IMR-90 (cell line): ENCODE results near the gene FAAP100. TPM values are rescaled to one million over a fixed set of nuclear protein-coding genes. Genes with fewer than 3 reads are reported as not detected.

Experiments
- ATAC-seq: fragments of 200-7000 bp; cut with Tn5 transposase; 2 replicates; pipeline ENCODE4 v1.9.1; 2020; ENCODE audit warnings: low read depth, mild to moderate bottlenecking, moderate library complexity
- BruUV-seq: library from RNA; stranded (reverse); fragments of 400-500 nt; replicated peaks from 2 replicates; lab custom pipeline; 2021; lab: Mats Ljungman, UMichigan
- CTCF ChIA-PET: fragments of 300-600 bp; formaldehyde crosslinking; extraction: SDS; loops from one replicate; lab custom pipeline; 2021; ENCODE audit warnings: antibody characterized with exemption; lab: Yijun Ruan, JAX
- POLR2A ChIA-PET: fragments of 300-600 bp; sonication (Branson Sonifier 250); formaldehyde crosslinking; loops from one replicate; lab custom pipeline; 2022; ENCODE audit warnings: antibody characterized with exemption; ENCODE audit not compliant: unreplicated experiment; lab: Charles Lee
- DNase-seq: peaks from one replicate; pipeline ENCODE4 v3.0.0; 2013
- H2AFZ ChIP-seq: replicated peaks from 2 replicates; pipeline ENCODE3; 2013; ENCODE audit warnings: low read length, mild to moderate bottlenecking; ENCODE audit not compliant: poor library complexity
- H2AK5ac ChIP-seq: 2 replicates; pipeline ENCODE4 v1.6.1; 2013; ENCODE audit warnings: low read depth, low read length, inconsistent platforms
- H2AK9ac ChIP-seq: replicated peaks from 2 replicates; pipeline ENCODE3; 2013; ENCODE audit warnings: mild to moderate bottlenecking, low read depth, low read length, moderate library complexity; ENCODE audit not compliant: poor library complexity
- H2BK120ac ChIP-seq: 2 replicates; pipeline ENCODE4 v1.6.1; 2013; ENCODE audit warnings: low read depth, low read length, inconsistent platforms
- H2BK15ac ChIP-seq: 3 replicates; pipeline ENCODE4 v1.6.1; 2013; ENCODE audit warnings: low read depth, low read length, inconsistent platforms
- H2BK20ac ChIP-seq: 2 replicates; pipeline ENCODE4 v1.6.1; 2013; ENCODE audit warnings: low read depth, mild to moderate bottlenecking, inconsistent platforms, low read length, moderate library complexity
- H2BK5ac ChIP-seq: 2 replicates; pipeline ENCODE4 v1.6.1; 2013; ENCODE audit warnings: mild to moderate bottlenecking, low read depth, low read length, inconsistent platforms; ENCODE audit not compliant: poor library complexity, severe bottlenecking
- H3K14ac ChIP-seq: replicated peaks from 2 replicates; pipeline ENCODE4 v1.6.1; 2013; ENCODE audit warnings: low read depth, low read length, inconsistent platforms
- H3K18ac ChIP-seq: 2 replicates; pipeline ENCODE4 v1.6.1; 2013; ENCODE audit warnings: low read depth, low read length, control low read depth
- H3K23ac ChIP-seq: 2 replicates; pipeline ENCODE4 v1.6.1; 2013; ENCODE audit warnings: low read depth, low read length, inconsistent platforms
- H3K27ac ChIP-seq: 2 replicates; pipeline ENCODE4 v1.5.1; 2013; ENCODE audit warnings: mild to moderate bottlenecking, control low read depth, low read length; ENCODE audit not compliant: insufficient read depth
- H3K27me3 ChIP-seq: 2 replicates; pipeline ENCODE4 v1.6.1; 2013; ENCODE audit warnings: low read length; ENCODE audit not compliant: control insufficient read depth, insufficient read depth
- H3K36me3 ChIP-seq: 2 replicates; pipeline ENCODE4 v1.6.1; 2013; ENCODE audit warnings: low read length, mixed read lengths; ENCODE audit not compliant: control insufficient read depth, insufficient read depth
- H3K4ac ChIP-seq: 2 replicates; pipeline ENCODE4 v1.6.1; 2013; ENCODE audit warnings: low read depth, low read length, inconsistent platforms
- H3K4me1 ChIP-seq: 2 replicates; pipeline ENCODE4 v1.6.1; 2013; ENCODE audit warnings: low read length, mixed read lengths; ENCODE audit not compliant: control insufficient read depth, insufficient read depth
- H3K4me2 ChIP-seq: 2 replicates; pipeline ENCODE4 v1.6.1; 2013; ENCODE audit warnings: low read depth, mild to moderate bottlenecking, control low read depth, low read length, moderate library complexity
- H3K4me3 ChIP-seq: 2 replicates; pipeline ENCODE4 v1.5.1; 2013; ENCODE audit warnings: low read depth, mild to moderate bottlenecking, control low read depth, low read length, moderate library complexity; ENCODE audit not compliant: insufficient read depth
- H3K56ac ChIP-seq: 2 replicates; pipeline ENCODE4 v1.6.1; 2013; ENCODE audit warnings: low read length, inconsistent platforms; ENCODE audit not compliant: insufficient read depth; ENCODE audit errors: extremely low read depth
- H3K79me1 ChIP-seq, 2 experiments: 2 replicates each; pipeline ENCODE4 v1.6.1; 2013; ENCODE audit warnings: low read length in 2 of 2, inconsistent platforms in 1 of 2, low read depth in 1 of 2
- H3K9ac ChIP-seq: 2 replicates; pipeline ENCODE4 v1.6.1; 2013; ENCODE audit warnings: low read depth, low read length, control low read depth
- H3K9me1 ChIP-seq: 2 replicates; pipeline ENCODE4 v1.6.1; 2013; ENCODE audit warnings: low read length, inconsistent platforms; ENCODE audit not compliant: insufficient read depth
- H3K9me3 ChIP-seq: 2 replicates; pipeline ENCODE4 v1.6.1; 2013; ENCODE audit warnings: low read length; ENCODE audit not compliant: control insufficient read depth, insufficient read depth
- H4K20me1 ChIP-seq: 2 replicates; pipeline ENCODE4 v1.6.1; 2013; ENCODE audit warnings: low read length, inconsistent platforms; ENCODE audit not compliant: insufficient read depth
- H4K5ac ChIP-seq: 2 replicates; pipeline ENCODE4 v1.6.1; 2013; ENCODE audit warnings: mild to moderate bottlenecking, low read depth, low read length, control low read depth
- H4K8ac ChIP-seq, 2 experiments: 2 replicates each; pipeline ENCODE4 v1.6.1; 2013; ENCODE audit warnings: low read depth in 2 of 2, low read length in 2 of 2, control low read depth in 1 of 2, inconsistent platforms in 1 of 2
- H4K91ac ChIP-seq: 2 replicates; pipeline ENCODE4 v1.6.1; 2013; ENCODE audit warnings: low read depth, low read length, inconsistent platforms; ENCODE audit not compliant: insufficient read depth
- BHLHE40 ChIP-seq: fragments of 150-350 bp; IDR thresholded peaks from 2 replicates; pipeline ENCODE4 v1.6.1; 2016; ENCODE audit warnings: mild to moderate bottlenecking, low read depth, low read length
- CEBPB ChIP-seq: IDR thresholded peaks from 2 replicates; pipeline ENCODE4 v1.6.1; 2012; ENCODE audit warnings: low read depth, low read length, improper control_type of control experiment
- CHD1 ChIP-seq: IDR thresholded peaks from 2 replicates; pipeline ENCODE4 v1.6.1; 2012; ENCODE audit warnings: low read depth, low read length, improper control_type of control experiment
- CTCF ChIP-seq: conservative IDR thresholded peaks from 2 replicates; pipeline ENCODE4 v1.5.1; 2012; ENCODE audit warnings: mild to moderate bottlenecking, low read depth, low read length, improper control_type of control experiment
- ELK1 ChIP-seq: fragments of 150-350 bp; IDR thresholded peaks from 2 replicates; pipeline ENCODE4 v1.6.1; 2016; ENCODE audit warnings: low read depth, mild to moderate bottlenecking, low read length, moderate library complexity, borderline replicate concordance
- FOS ChIP-seq: fragments of 150-350 bp; IDR thresholded peaks from 2 replicates; pipeline ENCODE4 v1.6.1; 2016; ENCODE audit warnings: low read depth, low read length
- MAFK ChIP-seq: IDR thresholded peaks from 2 replicates; pipeline ENCODE4 v1.6.1; 2012; ENCODE audit warnings: low read depth, low read length, improper control_type of control experiment
- MAZ ChIP-seq: IDR thresholded peaks from 2 replicates; pipeline ENCODE4 v1.6.1; 2012; ENCODE audit warnings: low read depth, mild to moderate bottlenecking, low read length, improper control_type of control experiment, moderate library complexity, borderline replicate concordance
- MXI1 ChIP-seq: IDR thresholded peaks from 2 replicates; pipeline ENCODE4 v1.6.1; 2012; ENCODE audit warnings: low read depth, mild to moderate bottlenecking, low read length, moderate library complexity, borderline replicate concordance
- NFE2L2 ChIP-seq: fragments of 150-350 bp; IDR thresholded peaks from 2 replicates; pipeline ENCODE4 v1.6.1; 2016; ENCODE audit warnings: low read depth, mild to moderate bottlenecking, low read length
- POLR2A ChIP-seq: IDR thresholded peaks from 2 replicates; pipeline ENCODE4 v1.6.1; 2012; ENCODE audit warnings: mild to moderate bottlenecking, low read depth, low read length
- RAD21 ChIP-seq: IDR thresholded peaks from 2 replicates; pipeline ENCODE4 v1.6.1; 2012; ENCODE audit warnings: low read length, improper control_type of control experiment
- RCOR1 ChIP-seq: IDR thresholded peaks from 2 replicates; pipeline ENCODE4 v1.6.1; 2012; ENCODE audit warnings: mild to moderate bottlenecking, low read length, improper control_type of control experiment; ENCODE audit not compliant: insufficient replicate concordance
- RFX5 ChIP-seq: IDR thresholded peaks from 2 replicates; pipeline ENCODE4 v1.8.0; 2012; ENCODE audit warnings: low read depth, mild to moderate bottlenecking, low read length, moderate library complexity
- SMC3 ChIP-seq: fragments of 150-350 bp; IDR thresholded peaks from 2 replicates; pipeline ENCODE4 v1.6.1; 2016; ENCODE audit warnings: low read depth, mild to moderate bottlenecking, antibody characterized with exemption, low read length, moderate library complexity
- USF2 ChIP-seq: fragments of 150-350 bp; IDR thresholded peaks from 2 replicates; pipeline ENCODE4 v1.6.1; 2017; ENCODE audit warnings: mild to moderate bottlenecking, antibody characterized with exemption, low read length, low read depth
- WGBS, 2 experiments: methylation state at CpG; one replicate each; pipeline versions ENCODE4 v1.1.5 to v1.1.7; 2013; ENCODE audit warnings: missing lambda C conversion rate in 2 of 2; ENCODE audit not compliant: insufficient read length in 1 of 2; ENCODE audit errors: extremely low coverage in 2 of 2; 5-methylcytosine and 5-hydroxymethylcytosine counted together
- dilution Hi-C: fragments of 300-500 bp; cut with HindIII; formaldehyde crosslinking; loops from one replicate; pipeline ENCODE4 v1.14.3; 2018; ENCODE audit warnings: low sequenced_read_pairs; ENCODE audit not compliant: unreplicated experiment
- in situ Hi-C: fragments of 300-500 bp; cut with MboI; formaldehyde crosslinking; loops from 3 replicates; pipeline ENCODE4 v1.14.3; 2019; ENCODE audit warnings: low sequenced_read_pairs, inconsistent platforms, mixed read lengths
- intact Hi-C: fragments of 100-400 bp; cut with micrococcal nuclease; formaldehyde crosslinking; loops from 2 replicates; pipeline ENCODE4 v1.10.0; 2022
- polyA plus RNA-seq, 3 experiments: library from polyadenylated mRNA; depleted of rRNA; stranded (reverse); fragments of >200 nt; gene quantifications; 2 replicates each; pipeline ENCODE4 v1.2.3, GENCODE V29; 2012; ENCODE audit warnings: low replicate concordance in 1 of 3
- total RNA-seq: library from RNA; depleted of rRNA; stranded (reverse); fragments of >200 nt; gene quantifications from 2 replicates; pipeline ENCODE4 v1.2.3, GENCODE V29; 2012

The FAAP100 gene
- total and polyA plus RNA-seq, 2 of the 4 experiments (the other 2 are of a cell fraction) = 7.9 to 24.8 TPM

- Histone ChIP-seq H3K9ac (no peak overlapping the region), H2BK5ac (no peak overlapping the region), H2BK20ac (no peak overlapping the region), H3K27me3 (no peaks in the 10 kb centered on the region), H4K5ac (no peak overlapping the region), H2AK9ac (no peak overlapping the region), H3K56ac (no peak overlapping the region), H3K4ac (no peak overlapping the region), H4K8ac (no peak overlapping the region), H2AFZ (no peak overlapping the region), H2BK120ac (no peak overlapping the region), H3K18ac (no peak overlapping the region), H3K9me1 (peaks cover 32% of the 10 kb centered on the region), H3K14ac (no peak overlapping the region), H3K27ac (no peak overlapping the region), H3K4me2 (no peak overlapping the region), H3K36me3 (peaks cover 54% of the 10 kb centered on the region), H2AK5ac (no peak overlapping the region), H3K4me3 (no peak overlapping the region), H3K23ac (no peak overlapping the region), H2BK15ac (no peak overlapping the region), H4K20me1 (peaks cover 12% of the 10 kb centered on the region), H3K79me1 (peaks cover 44 to 82% of the 10 kb centered on the region in 2 experiments), H3K4me1 (peaks cover 23% of the 10 kb centered on the region), H4K91ac (no peak overlapping the region), H3K9me3 (no peaks in the 10 kb centered on the region)
- in situ Hi-C loops = no loop called here
- ATAC-seq = no peak
- dilution Hi-C loops = no loop called here
- TF ChIP-seq NFE2L2 (no peak), FOS (no peak), RFX5 (no peak), RCOR1 (no peak), RAD21 (no peak), USF2 (no peak), CEBPB (no peak), BHLHE40 (no peak), POLR2A (no peak), CHD1 (no peak), CTCF (no peak), MAZ (no peak), MXI1 (no peak), ELK1 (no peak), SMC3 (no peak), MAFK (no peak)
- POLR2A ChIA-PET = no interaction called here
- CTCF ChIA-PET = no interaction called here
- DNase-seq = no peak
- 97% methylated on average over 7 of the region's 11 CpGs; no CpG with 5 or more reads in 1 of the 2 experiments for WGBS, 2 experiments
- BruUV-seq = no TSS peak
- intact Hi-C loops = no loop called here
Measured at GRCh38 chr17:81570964-81571363, 18.8 kb upstream of the FAAP100 start.
